GM21528 (cell line): ENCODE measurements around the gene TMEM132E.

Source experiments
- ATAC-seq: cut with Tn5 transposase; IDR thresholded peaks from one replicate; pipeline ENCODE4 v1.9.1; 2021; ENCODE audit warnings: mild to moderate bottlenecking, moderate library complexity; ENCODE audit not compliant: unreplicated experiment, low FRiP score

The TMEM132E gene

DNA sequence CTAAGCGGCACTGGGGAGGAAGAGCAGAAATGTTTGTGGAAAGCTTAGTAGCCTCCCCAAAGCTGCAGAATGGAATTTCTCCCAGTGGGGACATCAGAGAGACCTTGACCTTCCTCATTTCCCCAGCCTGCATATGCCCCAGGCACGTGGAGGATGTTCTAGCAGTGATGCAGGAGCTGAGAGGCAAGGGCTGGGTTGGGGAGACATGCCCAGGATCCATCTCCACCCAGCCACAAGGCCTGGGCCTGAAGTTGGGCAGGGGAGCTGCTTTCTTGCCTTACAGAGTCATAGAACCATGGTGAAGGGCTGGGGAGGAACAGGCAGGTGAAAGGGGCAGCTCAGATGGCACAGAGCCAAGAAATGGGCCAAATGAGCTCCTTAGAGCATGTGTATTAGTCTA, 104.0 kb downstream of the TMEM132E start:
- no peak for ATAC-seq
